ENCODE data around the gene SLC4A2.
"Not testable (repeated sequence)": the region's sequence is repeated elsewhere in the genome, so short reads cannot be mapped to it uniquely, and the experiment has no call there.

SLC4A2 gene

DNA sequence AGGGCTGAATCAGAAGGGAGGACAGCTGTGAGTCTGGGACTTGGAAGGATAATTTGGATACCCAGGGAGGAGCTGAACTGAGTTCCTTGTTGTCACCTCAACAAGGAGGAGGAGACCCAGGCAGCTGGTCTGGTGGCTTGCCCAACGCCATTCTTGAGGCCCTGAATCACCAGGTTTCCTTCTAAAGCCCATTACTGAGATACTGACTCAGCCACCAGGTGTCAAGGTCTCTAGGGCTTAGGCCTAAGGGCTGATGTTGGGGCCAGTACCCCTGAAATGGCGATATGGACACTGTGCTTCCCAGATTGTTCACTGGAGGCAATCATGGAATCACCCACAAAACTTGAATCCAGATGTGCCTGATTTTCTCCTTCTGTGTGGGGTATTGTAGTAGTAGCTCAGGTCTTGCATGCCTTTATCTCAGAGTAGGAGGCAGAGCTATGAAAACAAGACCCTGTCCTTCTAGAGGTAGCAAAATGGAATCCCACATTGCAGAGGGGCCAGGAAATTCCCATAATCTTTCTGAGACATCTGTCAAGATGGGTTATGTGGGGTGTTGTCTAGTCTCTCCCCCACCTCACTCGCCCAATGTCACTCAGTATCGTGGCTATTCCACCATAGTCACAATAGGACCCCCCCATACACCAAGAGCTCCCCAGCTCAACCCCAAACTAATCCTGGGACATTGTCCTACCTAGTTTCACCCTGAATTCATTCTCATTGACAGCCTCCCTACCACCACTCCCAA lies 33.3 kb upstream of the SLC4A2 start:
- Histone ChIP-seq H3K36me3 (no peaks in the 10 kb centered on the region), H3K9me3 (ENCODE audit: severe bottlenecking) (no peaks in the 10 kb centered on the region), H3K27me3 (ENCODE audit: insufficient read depth, low read depth, severe bottlenecking) (no peaks in the 10 kb centered on the region), H3K27ac (peak overlapping the region; percentile 73), H3K4me3 (ENCODE audit: low read depth, low read length) (no peak overlapping the region)
- DNase-seq, result no peak
- TF ChIP-seq, protein P1, sequence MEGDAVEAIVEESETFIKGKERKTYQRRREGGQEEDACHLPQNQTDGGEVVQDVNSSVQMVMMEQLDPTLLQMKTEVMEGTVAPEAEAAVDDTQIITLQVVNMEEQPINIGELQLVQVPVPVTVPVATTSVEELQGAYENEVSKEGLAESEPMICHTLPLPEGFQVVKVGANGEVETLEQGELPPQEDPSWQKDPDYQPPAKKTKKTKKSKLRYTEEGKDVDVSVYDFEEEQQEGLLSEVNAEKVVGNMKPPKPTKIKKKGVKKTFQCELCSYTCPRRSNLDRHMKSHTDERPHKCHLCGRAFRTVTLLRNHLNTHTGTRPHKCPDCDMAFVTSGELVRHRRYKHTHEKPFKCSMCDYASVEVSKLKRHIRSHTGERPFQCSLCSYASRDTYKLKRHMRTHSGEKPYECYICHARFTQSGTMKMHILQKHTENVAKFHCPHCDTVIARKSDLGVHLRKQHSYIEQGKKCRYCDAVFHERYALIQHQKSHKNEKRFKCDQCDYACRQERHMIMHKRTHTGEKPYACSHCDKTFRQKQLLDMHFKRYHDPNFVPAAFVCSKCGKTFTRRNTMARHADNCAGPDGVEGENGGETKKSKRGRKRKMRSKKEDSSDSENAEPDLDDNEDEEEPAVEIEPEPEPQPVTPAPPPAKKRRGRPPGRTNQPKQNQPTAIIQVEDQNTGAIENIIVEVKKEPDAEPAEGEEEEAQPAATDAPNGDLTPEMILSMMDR (IDR thresholded peaks at IDR 0.05; ENCODE audit: low read depth, low read length), result no peak

DNA sequence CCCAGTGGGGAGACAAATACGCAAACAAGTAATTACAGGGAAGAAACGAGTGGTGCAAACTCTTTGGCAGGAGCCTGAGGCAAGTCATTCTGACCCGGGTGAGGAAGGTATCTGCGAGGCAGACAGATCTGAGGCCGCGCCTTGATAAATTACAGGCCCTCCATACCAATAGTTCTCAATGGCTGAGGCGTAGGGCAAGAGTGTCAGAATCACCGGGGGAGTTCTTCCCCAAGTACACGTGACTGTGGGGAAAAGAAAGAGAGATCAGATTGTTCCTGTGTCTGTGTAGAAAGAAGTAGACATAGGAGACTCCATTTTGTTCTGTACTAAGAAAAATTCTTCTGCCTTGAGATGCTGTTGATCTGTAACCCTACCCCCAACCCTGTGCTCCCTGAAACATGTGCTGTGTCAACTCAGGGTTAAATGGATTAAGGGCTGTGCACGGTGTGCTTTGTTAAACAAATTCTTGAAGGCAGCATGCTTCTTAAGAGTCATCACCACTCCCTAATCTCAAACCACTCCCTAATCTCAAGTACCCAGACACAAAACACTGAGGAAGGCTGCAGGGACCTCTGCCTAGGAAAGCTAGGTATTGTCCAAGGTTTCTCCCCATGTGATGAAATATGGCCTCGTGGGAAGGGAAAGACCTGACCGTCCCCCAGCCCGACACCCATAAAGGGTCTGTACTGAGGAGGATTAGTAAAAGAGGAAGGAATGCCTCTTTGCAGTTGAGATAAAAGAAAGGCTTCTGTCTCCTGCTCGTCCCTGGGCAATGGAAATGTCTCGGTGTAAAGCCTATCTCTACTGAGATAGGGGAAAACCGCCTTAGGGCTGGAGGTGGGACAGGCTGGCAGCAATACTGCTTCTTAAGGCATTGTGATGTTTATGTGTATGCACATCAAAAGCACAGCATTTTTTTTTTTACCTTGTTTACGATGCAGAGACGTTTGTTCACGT lies 32.3 kb upstream of the SLC4A2 start:
- H3K36me3 ChIP-seq; H3K27me3 ChIP-seq (ENCODE audit: insufficient read depth, low read depth, severe bottlenecking); H3K9me3 ChIP-seq (ENCODE audit: severe bottlenecking): not testable (repeated sequence)
- Histone ChIP-seq H3K27ac (peak overlapping the region; percentile 73), H3K4me3 (ENCODE audit: low read depth, low read length) (peak overlapping the region; percentile 81)
- DNase-seq, result peak; percentile 48

DNA sequence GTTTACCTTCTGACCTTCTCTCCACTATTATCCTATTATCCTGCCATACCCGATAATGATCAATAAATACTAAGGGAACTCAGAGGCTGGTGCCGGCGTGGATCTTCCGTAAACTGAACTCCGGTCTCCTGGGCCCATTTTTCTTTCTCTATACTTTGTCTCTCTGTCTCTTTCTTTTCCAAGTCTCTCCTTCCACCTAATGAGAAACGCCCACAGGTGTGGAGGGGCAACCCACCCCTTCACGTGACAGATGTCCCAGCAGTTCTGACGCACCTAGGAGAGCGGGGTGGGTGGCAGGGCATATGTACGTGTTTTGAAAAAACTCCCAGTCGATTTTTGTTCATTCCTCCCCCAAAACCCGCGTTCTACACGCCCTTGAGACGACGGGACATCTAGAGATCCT lies 31.7 kb upstream of the SLC4A2 start:
- not testable (repeated sequence) for DNase-seq; H3K9me3 ChIP-seq (ENCODE audit: severe bottlenecking); H3K36me3 ChIP-seq; H3K27me3 ChIP-seq (ENCODE audit: insufficient read depth, low read depth, severe bottlenecking)
- H3K4me3 ChIP-seq (ENCODE audit: low read depth, low read length), result peak overlapping the region; percentile 81
- H3K27ac ChIP-seq, result peak overlapping the region; percentile 73

DNA sequence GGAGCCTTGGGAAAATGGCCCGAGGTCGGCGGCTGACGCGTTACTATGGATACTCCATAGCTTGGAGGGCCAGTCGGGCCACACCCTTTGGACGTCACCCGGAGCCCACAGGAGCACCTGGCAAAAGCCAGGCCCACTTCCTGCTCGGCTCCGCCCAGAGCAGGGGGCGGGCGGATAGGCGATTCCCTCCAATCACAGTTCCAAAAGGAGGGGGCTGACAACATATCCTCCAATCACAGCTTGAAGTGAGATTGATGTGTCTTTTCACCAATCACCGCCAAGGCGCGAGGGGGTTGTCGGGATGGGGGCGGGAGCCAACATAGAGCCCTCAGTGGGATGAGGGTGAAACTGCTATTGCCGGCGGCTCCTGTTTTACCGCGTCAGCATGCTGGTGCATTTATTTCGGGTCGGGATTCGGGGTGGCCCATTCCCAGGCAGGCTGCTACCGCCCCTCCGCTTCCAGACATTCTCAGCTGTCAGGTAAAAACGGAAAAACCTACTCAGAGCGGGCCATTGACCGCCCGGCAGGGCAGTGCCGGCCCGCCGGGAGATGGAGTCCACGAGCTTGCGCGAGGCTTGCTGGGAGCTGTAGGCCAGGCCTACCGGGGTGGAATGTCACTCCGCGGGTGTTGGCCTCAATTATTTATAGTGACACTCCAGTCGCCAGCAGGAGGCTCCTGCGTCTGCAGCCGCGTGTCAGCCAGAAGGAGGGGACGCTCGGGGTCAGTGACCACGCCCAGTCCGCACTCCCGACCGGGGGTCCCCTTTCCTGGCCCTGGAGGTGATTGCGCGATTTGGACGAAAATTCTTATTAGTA lies 31.1 kb upstream of the SLC4A2 start, which contains the start of gene ABCB8:
Gene ABCB8 (plus strand): TSS at position 320 of the 817 bp plus-strand sequence. CDS start 66 bp downstream, at position 386.
- no peaks in the 10 kb centered on the region for H3K27me3 ChIP-seq (ENCODE audit: insufficient read depth, low read depth, severe bottlenecking)
- H3K27ac ChIP-seq, result peak within 1 kb of the TSS; percentile 73
- peak; percentile 99 for DNase-seq
- H3K9me3 ChIP-seq (ENCODE audit: severe bottlenecking), result no peaks in the 10 kb centered on the region
- H3K36me3 ChIP-seq, result no peaks in the 10 kb centered on the region
- TF ChIP-seq, protein P1 (IDR thresholded peaks at IDR 0.05; ENCODE audit: low read depth, low read length), result peak; percentile 62
- H3K4me3 ChIP-seq (ENCODE audit: low read depth, low read length), result peak within 1 kb of the TSS; percentile 81

DNA sequence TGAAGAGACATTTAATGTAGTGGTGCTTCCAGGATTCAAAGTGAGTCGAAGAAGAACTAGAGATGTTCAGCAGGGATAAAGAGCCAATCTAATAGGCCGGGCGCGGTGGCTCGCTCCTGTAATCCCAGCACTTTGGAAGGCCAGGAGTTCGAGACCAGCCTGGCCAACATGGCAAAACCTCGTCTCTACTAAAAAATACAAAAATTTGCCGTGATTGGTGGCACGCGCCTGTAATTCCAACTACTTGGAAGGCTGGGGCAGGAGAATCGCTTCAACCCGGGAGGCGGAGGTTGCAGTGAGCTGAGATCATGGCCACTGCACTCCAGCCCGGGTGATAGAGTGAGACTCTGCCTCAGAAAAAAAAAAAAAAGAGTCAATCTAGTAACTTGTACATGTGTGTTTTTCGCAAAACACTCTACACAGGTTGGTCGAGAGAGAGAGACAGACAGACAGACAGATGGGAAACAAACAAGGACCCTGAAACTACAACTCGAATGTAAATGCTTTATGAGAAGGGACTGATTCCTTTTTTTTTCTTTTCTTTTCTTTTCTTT lies 30.4 kb upstream of the SLC4A2 start:
- Histone ChIP-seq H3K36me3 (no peaks in the 10 kb centered on the region), H3K9me3 (ENCODE audit: severe bottlenecking) (no peaks in the 10 kb centered on the region), H3K4me3 (ENCODE audit: low read depth, low read length) (peak overlapping the region; percentile 81), H3K27me3 (ENCODE audit: insufficient read depth, low read depth, severe bottlenecking) (no peaks in the 10 kb centered on the region), H3K27ac (peak overlapping the region; percentile 61)
- TF ChIP-seq, protein P1 (IDR thresholded peaks at IDR 0.05; ENCODE audit: low read depth, low read length), result no peak
- DNase-seq, result no peak

DNA sequence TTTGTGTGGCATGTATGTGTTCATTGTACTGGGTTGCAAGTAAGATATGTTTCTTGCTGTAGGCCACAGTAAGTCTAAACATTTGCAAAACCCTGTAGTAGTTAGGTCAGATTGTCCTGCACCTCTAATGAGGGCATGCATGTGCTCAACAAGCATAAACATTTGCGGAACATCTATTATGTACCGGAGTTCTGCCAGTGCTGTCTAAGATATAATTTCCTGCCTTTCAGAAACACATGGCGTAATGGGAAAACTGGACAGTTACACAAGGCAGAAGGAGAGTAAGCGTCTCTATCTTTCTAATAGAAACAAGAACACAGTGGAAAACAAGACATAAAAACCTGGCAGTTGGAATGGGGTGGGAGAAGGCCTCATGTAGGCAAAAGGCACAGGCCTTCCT lies 28.4 kb upstream of the SLC4A2 start:
- no peak for DNase-seq
- TF ChIP-seq, protein P1 (IDR thresholded peaks at IDR 0.05; ENCODE audit: low read depth, low read length), result no peak
- Histone ChIP-seq H3K4me3 (ENCODE audit: low read depth, low read length) (no peak overlapping the region), H3K27ac (no peak overlapping the region), H3K9me3 (ENCODE audit: severe bottlenecking) (no peaks in the 10 kb centered on the region), H3K27me3 (ENCODE audit: insufficient read depth, low read depth, severe bottlenecking) (no peaks in the 10 kb centered on the region), H3K36me3 (peaks cover 9% of the 10 kb centered on the region)
